Activated CD8-positive, alpha-beta T cell treated with anti-CD3 and anti-CD28 coated beads, Interleukin-2, amount 10 ng/mL, durations not matched to agents 7 days and 5 days (primary cell): ENCODE results near the gene CPA5. TPM values are rescaled to one million over a fixed set of nuclear protein-coding genes. Genes with fewer than 3 reads are reported as not detected.
"Not testable (repeated sequence)": the region's sequence is repeated elsewhere in the genome, so short reads cannot be mapped to it uniquely, and the experiment has no call there.

ENCODE experiments used
- ATAC-seq: fragments of 150-1000 bp; cut with Tn5 transposase; one replicate; pipeline ENCODE4 v1.10.0; 2021; ENCODE audit warnings: moderate library complexity
- CTCF ChIA-PET: fragments of 350-600 bp; sonication (Branson Sonifier 250); formaldehyde crosslinking; loops from one replicate; lab custom pipeline; 2021; ENCODE audit warnings: antibody characterized with exemption; lab: Charles Lee
- POLR2A ChIA-PET: fragments of 350-600 bp; sonication (Branson Sonifier 250); formaldehyde crosslinking; loops from one replicate; lab custom pipeline; 2021; ENCODE audit warnings: antibody characterized with exemption; lab: Charles Lee
- DNase-seq: peaks from one replicate; pipeline ENCODE4 v3.0.0-alpha.2; 2020
- H3K27ac Mint-ChIP-seq: one replicate; pipeline ENCODE4 v1.8.0; 2021; ENCODE audit warnings: mild to moderate bottlenecking, mixed read lengths
- H3K27me3 Mint-ChIP-seq: one replicate; pipeline ENCODE4 v1.8.0; 2021; ENCODE audit warnings: low read depth, mixed read lengths
- H3K36me3 Mint-ChIP-seq: one replicate; pipeline ENCODE4 v1.8.0; 2021; ENCODE audit warnings: low read depth, mixed read lengths
- H3K4me1 Mint-ChIP-seq: one replicate; pipeline ENCODE4 v1.8.0; 2021; ENCODE audit warnings: low read depth, mixed read lengths
- H3K4me3 Mint-ChIP-seq: one replicate; pipeline ENCODE4 v1.8.0; 2021; ENCODE audit warnings: mild to moderate bottlenecking, mixed read lengths
- H3K9me3 Mint-ChIP-seq: one replicate; pipeline ENCODE4 v1.8.0; 2022; ENCODE audit warnings: mixed read lengths; ENCODE audit not compliant: insufficient read depth
- total RNA-seq, 2 experiments: library from RNA; stranded (reverse); gene quantifications; one replicate each; pipeline ENCODE4 v1.2.3, GENCODE V29; 2021

Gene CPA5
- total RNA-seq, 2 experiments from 2014 or later = 0.31 TPM; not detected in 1

GRCh38 chr7:130305433-130306042, 39.1 kb upstream of the CPA5 start:
- Mint-ChIP-seq H3K4me1 (peaks cover 5% of the 10 kb centered on the region), H3K36me3 (no peaks in the 10 kb centered on the region), H3K9me3 (no peaks in the 10 kb centered on the region), H3K27ac (no peak overlapping the region), H3K27me3 (peaks cover 7% of the 10 kb centered on the region), H3K4me3 (no peak overlapping the region)
- ATAC-seq (no peak), DNase-seq (no peak)
- ChIA-PET POLR2A (no interaction called here), CTCF (no interaction called here)

GRCh38 chr7:130309986-130310385, 34.6 kb upstream of the CPA5 start:
- no peaks in the 10 kb centered on the region for H3K4me1 Mint-ChIP-seq
- CTCF ChIA-PET = no interaction called here
- no peak overlapping the region for H3K27ac Mint-ChIP-seq
- ATAC-seq (no peak), DNase-seq (no peak)
- POLR2A ChIA-PET = no interaction called here
- H3K36me3 Mint-ChIP-seq = no peaks in the 10 kb centered on the region
- H3K9me3 Mint-ChIP-seq = no peaks in the 10 kb centered on the region
- no peak overlapping the region for H3K4me3 Mint-ChIP-seq
- H3K27me3 Mint-ChIP-seq = no peaks in the 10 kb centered on the region

- Mint-ChIP-seq H3K36me3 (no peaks in the 10 kb centered on the region), H3K9me3 (no peaks in the 10 kb centered on the region), H3K27ac (no peak overlapping the region), H3K27me3 (no peaks in the 10 kb centered on the region), H3K4me3 (no peak overlapping the region), H3K4me1 (no peaks in the 10 kb centered on the region)
- ChIA-PET CTCF (no interaction called here), POLR2A (no interaction called here)
- ATAC-seq = no peak
- no peak for DNase-seq
Measured at GRCh38 chr7:130314305-130314704, 30.3 kb upstream of the CPA5 start.

- H3K4me1 Mint-ChIP-seq = no peaks in the 10 kb centered on the region
- ATAC-seq = no peak
Measured at GRCh38 chr7:130319541-130319940, 25.1 kb upstream of the CPA5 start.

GRCh38 chr7:130321542-130322229, 22.9 kb upstream of the CPA5 start:
- CTCF ChIA-PET = not testable (repeated sequence)

More at GRCh38 chr7:130319541-130319940, 25.1 kb upstream of the CPA5 start:
- Mint-ChIP-seq H3K27ac (no peak overlapping the region), H3K9me3 (no peaks in the 10 kb centered on the region), H3K27me3 (no peaks in the 10 kb centered on the region), H3K36me3 (no peaks in the 10 kb centered on the region), H3K4me3 (no peak overlapping the region)
- ChIA-PET CTCF (no interaction called here), POLR2A (no interaction called here)
- no peak for DNase-seq

GRCh38 chr7:130322615-130323014, 22.0 kb upstream of the CPA5 start:
- POLR2A ChIA-PET = no interaction called here
- Mint-ChIP-seq H3K27me3 (no peaks in the 10 kb centered on the region), H3K36me3 (no peaks in the 10 kb centered on the region), H3K9me3 (no peaks in the 10 kb centered on the region), H3K4me1 (no peaks in the 10 kb centered on the region), H3K4me3 (no peak overlapping the region), H3K27ac (no peak overlapping the region)
- ATAC-seq = no peak
- CTCF ChIA-PET = no interaction called here
- no peak for DNase-seq

More at GRCh38 chr7:130321542-130322229, 22.9 kb upstream of the CPA5 start:
- H3K4me1 Mint-ChIP-seq, H3K27ac Mint-ChIP-seq, DNase-seq, H3K27me3 Mint-ChIP-seq, H3K4me3 Mint-ChIP-seq, POLR2A ChIA-PET, H3K36me3 Mint-ChIP-seq, ATAC-seq, H3K9me3 Mint-ChIP-seq: not testable (repeated sequence)

- CTCF ChIA-PET = no interaction called here
- POLR2A ChIA-PET = no interaction called here
- Mint-ChIP-seq H3K4me3 (no peak overlapping the region), H3K27me3 (no peaks in the 10 kb centered on the region), H3K4me1 (no peaks in the 10 kb centered on the region), H3K27ac (no peak overlapping the region), H3K9me3 (no peaks in the 10 kb centered on the region), H3K36me3 (no peaks in the 10 kb centered on the region)
- ATAC-seq (no peak), DNase-seq (no peak)
Measured at GRCh38 chr7:130324306-130324943, 20.2 kb upstream of the CPA5 start.

- no peak for ATAC-seq
- H3K36me3 Mint-ChIP-seq = no peaks in the 10 kb centered on the region
- no peak overlapping the region for H3K4me3 Mint-ChIP-seq
- H3K27me3 Mint-ChIP-seq = peaks cover under 1% of the 10 kb centered on the region
- H3K9me3 Mint-ChIP-seq = no peaks in the 10 kb centered on the region
- no peaks in the 10 kb centered on the region for H3K4me1 Mint-ChIP-seq
- ChIA-PET POLR2A (no interaction called here), CTCF (no interaction called here)
- H3K27ac Mint-ChIP-seq = no peak overlapping the region
- DNase-seq = no peak
Measured at GRCh38 chr7:130329681-130330080, 14.9 kb upstream of the CPA5 start.

- Mint-ChIP-seq H3K9me3 (no peaks in the 10 kb centered on the region), H3K4me3 (no peak overlapping the region), H3K36me3 (no peaks in the 10 kb centered on the region), H3K27me3 (peaks cover 4% of the 10 kb centered on the region), H3K4me1 (no peaks in the 10 kb centered on the region), H3K27ac (no peak overlapping the region)
- ChIA-PET CTCF (no interaction called here), POLR2A (no interaction called here)
- ATAC-seq = no peak
- DNase-seq = no peak
Measured at GRCh38 chr7:130332259-130333053, 12.2 kb upstream of the CPA5 start.

GRCh38 chr7:130333832-130334231, 10.8 kb upstream of the CPA5 start:
- Mint-ChIP-seq H3K36me3 (no peaks in the 10 kb centered on the region), H3K4me3 (no peak overlapping the region), H3K27me3 (peaks cover 4% of the 10 kb centered on the region), H3K27ac (no peak overlapping the region), H3K4me1 (no peaks in the 10 kb centered on the region), H3K9me3 (no peaks in the 10 kb centered on the region)
- no peak for ATAC-seq
- POLR2A ChIA-PET = no interaction called here
- CTCF ChIA-PET = no interaction called here
- no peak for DNase-seq

GRCh38 chr7:130334274-130334673, 10.3 kb upstream of the CPA5 start:
- ATAC-seq = no peak
- no peaks in the 10 kb centered on the region for H3K9me3 Mint-ChIP-seq
- no peak for DNase-seq
- no peaks in the 10 kb centered on the region for H3K36me3 Mint-ChIP-seq
- no peak overlapping the region for H3K4me3 Mint-ChIP-seq
- H3K27me3 Mint-ChIP-seq = peaks cover 4% of the 10 kb centered on the region
- H3K27ac Mint-ChIP-seq = no peak overlapping the region
- CTCF ChIA-PET = interaction anchor here (0.5 kb wide), 1 partner anchor 249 kb away, joined by 3 read pairs; no protein-coding TSS in a partner anchor
- no peaks in the 10 kb centered on the region for H3K4me1 Mint-ChIP-seq
- POLR2A ChIA-PET = no interaction called here
